ENCODE data around the gene URAD. TPM values are rescaled to one million over a fixed set of nuclear protein-coding genes. Genes with fewer than 3 reads are reported as not detected.

The URAD gene
- total RNA-seq, 1 donor from 2014 or later: not detected

- Mint-ChIP-seq H3K4me3 (peak overlapping the region; percentile 56), H3K27me3 (ENCODE audit: low read depth) (peaks cover 91% of the 10 kb centered on the region), H3K4me1 (peaks cover 19% of the 10 kb centered on the region), H3K9me3 (no peaks in the 10 kb centered on the region), H3K36me3 (no peaks in the 10 kb centered on the region), H3K27ac (no peak overlapping the region)
- DNase-seq (ENCODE audit: low spot score in 2 of 2, unreplicated experiment in 2 of 2): no peak
- TF ChIP-seq CTCF (IDR thresholded peaks at IDR 0.05; ENCODE audit: unreplicated experiment): peak; percentile 43
Observed at GRCh38 chr13:27960362-27961226, 27.9 kb downstream of the URAD start.

GRCh38 chr13:27959976-27960361 lies 28.5 kb downstream of the URAD start:
- Mint-ChIP-seq H3K36me3 (no peaks in the 10 kb centered on the region), H3K9me3 (no peaks in the 10 kb centered on the region), H3K27me3 (ENCODE audit: low read depth) (peaks cover 91% of the 10 kb centered on the region), H3K27ac (no peak overlapping the region), H3K4me1 (peaks cover 18% of the 10 kb centered on the region), H3K4me3 (peak overlapping the region; percentile 56)
- no peak for DNase-seq (ENCODE audit: low spot score in 2 of 2, unreplicated experiment in 2 of 2)
- TF ChIP-seq CTCF (IDR thresholded peaks at IDR 0.05; ENCODE audit: unreplicated experiment): no peak

GRCh38 chr13:27956576-27957300 lies 31.8 kb downstream of the URAD start:
- peaks cover 83% of the 10 kb centered on the region for H3K27me3 Mint-ChIP-seq (ENCODE audit: low read depth)
- DNase-seq (ENCODE audit: low spot score in 2 of 2, unreplicated experiment in 2 of 2): no peak
- no peaks in the 10 kb centered on the region for H3K9me3 Mint-ChIP-seq
- H3K4me3 Mint-ChIP-seq: no peak overlapping the region
- H3K36me3 Mint-ChIP-seq: no peaks in the 10 kb centered on the region
- no peak for TF ChIP-seq CTCF (IDR thresholded peaks at IDR 0.05; ENCODE audit: unreplicated experiment)
- no peak overlapping the region for H3K27ac Mint-ChIP-seq
- H3K4me1 Mint-ChIP-seq: peaks cover 25% of the 10 kb centered on the region

GRCh38 chr13:27955014-27955591 lies 33.4 kb downstream of the URAD start:
- peaks cover 4% of the 10 kb centered on the region for H3K9me3 Mint-ChIP-seq

More at GRCh38 chr13:27955014-27955591, 33.4 kb downstream of the URAD start:
- Mint-ChIP-seq H3K36me3 (no peaks in the 10 kb centered on the region), H3K27ac (no peak overlapping the region), H3K4me1 (peaks cover 18% of the 10 kb centered on the region), H3K4me3 (peak overlapping the region; percentile 15), H3K27me3 (ENCODE audit: low read depth) (peaks cover 83% of the 10 kb centered on the region)
- DNase-seq (ENCODE audit: low spot score in 2 of 2, unreplicated experiment in 2 of 2): no peak
- no peak for TF ChIP-seq CTCF (IDR thresholded peaks at IDR 0.05; ENCODE audit: unreplicated experiment)

All from mesothelial cell of epicardium (in vitro differentiated cells).